HEK293T (cell line): ENCODE results near the gene TCF20.

Experiments
- NFRKB ChIP-seq: fragments of 450-650 bp; IDR thresholded peaks from 2 replicates; pipeline ENCODE4 v1.6.1; 2016; ENCODE audit warnings: mild to moderate bottlenecking, moderate library complexity
- SP1 ChIP-seq: fragments of 450-650 bp; IDR thresholded peaks from 2 replicates; pipeline ENCODE4 v1.6.1; 2017
- SUZ12 ChIP-seq: fragments of 450-650 bp; IDR thresholded peaks from 2 replicates; pipeline ENCODE4 v1.6.1; 2016; ENCODE audit warnings: mild to moderate bottlenecking
- ZNF384 ChIP-seq: fragments of 450-650 bp; IDR thresholded peaks from 2 replicates; pipeline ENCODE4 v1.6.1; 2016
- TF ChIP-seq, protein P1 (sequence below): fragments of 450-650 bp; IDR thresholded peaks from 2 replicates; pipeline ENCODE4 v1.6.1; 2016

DNA sequence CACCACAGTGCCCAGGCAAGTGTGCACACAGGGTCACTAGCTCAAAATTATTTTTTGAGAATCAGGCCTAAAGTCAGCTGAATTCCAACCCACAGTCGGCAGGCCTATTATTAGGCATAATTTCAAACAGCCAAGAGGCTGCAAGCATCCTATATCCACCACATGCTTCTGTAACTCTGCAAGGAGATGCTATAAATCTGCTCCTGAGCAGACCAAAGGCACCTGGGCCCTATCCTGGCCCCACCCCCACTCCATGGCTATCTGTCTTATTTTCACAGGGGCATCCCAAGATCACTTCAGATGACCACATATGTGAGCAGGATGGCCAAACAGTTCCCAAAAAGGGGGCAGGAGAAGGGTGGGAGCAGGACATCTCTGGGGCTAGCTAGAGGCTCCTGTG lies 44.6 kb downstream of the TCF20 start:
- TF ChIP-seq, protein P1, sequence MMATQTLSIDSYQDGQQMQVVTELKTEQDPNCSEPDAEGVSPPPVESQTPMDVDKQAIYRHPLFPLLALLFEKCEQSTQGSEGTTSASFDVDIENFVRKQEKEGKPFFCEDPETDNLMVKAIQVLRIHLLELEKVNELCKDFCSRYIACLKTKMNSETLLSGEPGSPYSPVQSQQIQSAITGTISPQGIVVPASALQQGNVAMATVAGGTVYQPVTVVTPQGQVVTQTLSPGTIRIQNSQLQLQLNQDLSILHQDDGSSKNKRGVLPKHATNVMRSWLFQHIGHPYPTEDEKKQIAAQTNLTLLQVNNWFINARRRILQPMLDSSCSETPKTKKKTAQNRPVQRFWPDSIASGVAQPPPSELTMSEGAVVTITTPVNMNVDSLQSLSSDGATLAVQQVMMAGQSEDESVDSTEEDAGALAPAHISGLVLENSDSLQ = no peak
- TF ChIP-seq NFRKB (no peak), SP1 (no peak), SUZ12 (no peak), ZNF384 (no peak)
